ENCODE data around the gene ZBTB8OS. TPM values are rescaled to one million over a fixed set of nuclear protein-coding genes. Genes with fewer than 3 reads are reported as not detected.
"Not testable (repeated sequence)": the region's sequence is repeated elsewhere in the genome, so short reads cannot be mapped to it uniquely, and the experiment has no call there.

The ZBTB8OS gene
- total RNA-seq, result 10 to 100 TPM; 23.9 to 34.4 TPM

GRCh38 chr1:32650248-32650751 is at the start of gene ZBTB8OS:
TSS of gene ZBTB8OS (minus strand) at chr1:32650550. CDS start at chr1:32650529, 21 bp downstream.
- Histone ChIP-seq H3K4me1 (peaks cover 0 to 38% of the 10 kb centered on the region in 2 donors), H3K9me3 (no peaks in the 10 kb centered on the region), H3K4me3 (peak within 1 kb of the TSS; percentile 84), H3K36me3 (peaks cover 17% of the 10 kb centered on the region), H3K27me3 (no peaks in the 10 kb centered on the region), H3K27ac (peak within 1 kb of the TSS; percentile 99)
- TF ChIP-seq, protein P1, sequence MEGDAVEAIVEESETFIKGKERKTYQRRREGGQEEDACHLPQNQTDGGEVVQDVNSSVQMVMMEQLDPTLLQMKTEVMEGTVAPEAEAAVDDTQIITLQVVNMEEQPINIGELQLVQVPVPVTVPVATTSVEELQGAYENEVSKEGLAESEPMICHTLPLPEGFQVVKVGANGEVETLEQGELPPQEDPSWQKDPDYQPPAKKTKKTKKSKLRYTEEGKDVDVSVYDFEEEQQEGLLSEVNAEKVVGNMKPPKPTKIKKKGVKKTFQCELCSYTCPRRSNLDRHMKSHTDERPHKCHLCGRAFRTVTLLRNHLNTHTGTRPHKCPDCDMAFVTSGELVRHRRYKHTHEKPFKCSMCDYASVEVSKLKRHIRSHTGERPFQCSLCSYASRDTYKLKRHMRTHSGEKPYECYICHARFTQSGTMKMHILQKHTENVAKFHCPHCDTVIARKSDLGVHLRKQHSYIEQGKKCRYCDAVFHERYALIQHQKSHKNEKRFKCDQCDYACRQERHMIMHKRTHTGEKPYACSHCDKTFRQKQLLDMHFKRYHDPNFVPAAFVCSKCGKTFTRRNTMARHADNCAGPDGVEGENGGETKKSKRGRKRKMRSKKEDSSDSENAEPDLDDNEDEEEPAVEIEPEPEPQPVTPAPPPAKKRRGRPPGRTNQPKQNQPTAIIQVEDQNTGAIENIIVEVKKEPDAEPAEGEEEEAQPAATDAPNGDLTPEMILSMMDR (IDR thresholded peaks at IDR 0.05), result no peak
- peak; percentile 93 for DNase-seq (ENCODE audit: low spot score)

GRCh38 chr1:32696996-32697395 is 46.6 kb upstream of the ZBTB8OS start:
- DNase-seq (ENCODE audit: low spot score), result not testable (repeated sequence)

DNA sequence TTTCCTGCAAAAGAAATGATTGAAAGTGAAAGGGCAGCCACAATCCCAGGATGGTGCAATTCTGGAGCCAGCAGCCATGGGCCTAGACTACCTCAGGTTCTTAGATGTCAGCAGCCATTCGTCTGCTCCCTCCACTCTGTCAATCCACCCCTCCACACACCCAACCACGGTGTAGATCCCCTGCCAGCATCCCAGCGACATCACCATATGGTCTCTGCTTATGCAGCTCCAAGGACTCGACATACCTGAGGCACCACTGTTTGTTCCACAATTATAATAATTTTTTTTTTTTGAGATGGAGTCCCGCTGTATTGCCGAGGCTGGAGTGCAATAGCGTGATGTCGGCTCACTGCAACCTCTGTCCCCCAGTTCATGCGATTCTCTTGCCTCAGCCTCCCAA is 45.7 kb upstream of the ZBTB8OS start:
- DNase-seq (ENCODE audit: low spot score), result no peak
- Histone ChIP-seq H3K4me3 (no peak overlapping the region), H3K27me3 (no peaks in the 10 kb centered on the region), H3K9me3 (no peaks in the 10 kb centered on the region), H3K36me3 (no peaks in the 10 kb centered on the region), H3K4me1 (peaks cover 0 to 26% of the 10 kb centered on the region in 2 donors), H3K27ac (no peak overlapping the region)
- TF ChIP-seq, protein P1 (IDR thresholded peaks at IDR 0.05), result no peak

More at GRCh38 chr1:32696996-32697395, 46.6 kb upstream of the ZBTB8OS start:
- H3K9me3 ChIP-seq, H3K27ac ChIP-seq, H3K4me3 ChIP-seq, H3K27me3 ChIP-seq, H3K36me3 ChIP-seq: not testable (repeated sequence)
- H3K4me1 ChIP-seq, result peaks cover 0 to 35% of the 10 kb centered on the region in 2 donors

GRCh38 chr1:32695098-32695904 is 45.0 kb upstream of the ZBTB8OS start:
- Histone ChIP-seq H3K9me3 (no peaks in the 10 kb centered on the region), H3K27ac (peak overlapping the region; percentile 1 to 36), H3K4me3 (no peak overlapping the region), H3K36me3 (no peaks in the 10 kb centered on the region), H3K27me3 (no peaks in the 10 kb centered on the region), H3K4me1 (peaks cover 0 to 25% of the 10 kb centered on the region in 2 donors)
- DNase-seq (ENCODE audit: low spot score), result peak; percentile 89
- TF ChIP-seq, protein P1 (IDR thresholded peaks at IDR 0.05), result no peak

- H3K27me3 ChIP-seq, result no peaks in the 10 kb centered on the region
- peak overlapping the region in 1 of 2 donors; percentile 56 for H3K27ac ChIP-seq
- H3K4me3 ChIP-seq, result no peak overlapping the region
- TF ChIP-seq, protein P1 (IDR thresholded peaks at IDR 0.05), result no peak
- no peaks in the 10 kb centered on the region for H3K36me3 ChIP-seq
- no peak for DNase-seq (ENCODE audit: low spot score)
- H3K4me1 ChIP-seq, result peaks cover 0 to 25% of the 10 kb centered on the region in 2 donors
- H3K9me3 ChIP-seq, result no peaks in the 10 kb centered on the region
Observed at GRCh38 chr1:32693455-32694174, 43.3 kb upstream of the ZBTB8OS start.

DNA sequence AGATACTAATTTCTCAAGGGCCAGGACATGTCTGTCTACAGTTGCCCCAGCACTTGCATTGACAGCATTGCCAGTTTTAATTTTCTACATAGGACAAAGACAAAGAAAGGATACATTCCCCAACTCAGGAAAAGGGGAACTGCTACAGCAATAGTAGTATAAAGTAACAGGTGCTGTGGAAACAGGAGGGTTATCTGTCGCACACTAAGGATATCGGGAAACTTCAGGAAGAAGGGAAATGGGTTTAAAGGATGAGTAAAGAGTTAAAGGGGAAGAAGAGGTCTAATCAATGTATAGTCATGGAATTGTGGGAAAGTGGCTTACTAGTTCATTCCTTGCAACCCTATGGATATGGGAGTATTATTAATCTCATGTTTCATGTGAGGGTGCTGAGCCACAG is 36.0 kb upstream of the ZBTB8OS start:
- no peak for DNase-seq (ENCODE audit: low spot score)
- H3K4me1 ChIP-seq, result peaks cover 0 to 32% of the 10 kb centered on the region in 2 donors
- H3K27me3 ChIP-seq, result no peaks in the 10 kb centered on the region
- peaks cover 23% of the 10 kb centered on the region for H3K36me3 ChIP-seq
- no peak overlapping the region for H3K27ac ChIP-seq
- TF ChIP-seq, protein P1 (IDR thresholded peaks at IDR 0.05), result no peak
- H3K4me3 ChIP-seq, result no peak overlapping the region
- H3K9me3 ChIP-seq, result no peaks in the 10 kb centered on the region
